WERI-Rb-1 (cell line): Measurements from ENCODE around the gene PPP1R16B.

ENCODE experiments used
- DNase-seq: peaks from one replicate; pipeline ENCODE4 v3.0.0-alpha.2; 2020
- H3K27ac ChIP-seq: fragments of 250-450 bp; sonication (Bioruptor Pico); 2 replicates; pipeline ENCODE4 v1.5.1; 2020; ENCODE audit warnings: mild to moderate bottlenecking, moderate library complexity
- H3K27me3 ChIP-seq: fragments of 250-450 bp; sonication (Bioruptor Pico); 2 replicates; pipeline ENCODE4 v1.5.1; 2021; ENCODE audit warnings: mild to moderate bottlenecking, low read depth, moderate library complexity; ENCODE audit not compliant: insufficient read depth, severe bottlenecking
- H3K36me3 ChIP-seq: fragments of 250-450 bp; sonication (Bioruptor Pico); 2 replicates; pipeline ENCODE4 v1.5.1; 2020; ENCODE audit warnings: mild to moderate bottlenecking, moderate library complexity
- H3K4me3 ChIP-seq: 2 replicates; pipeline ENCODE4 v1.5.1; 2011; ENCODE audit warnings: low read depth, mild to moderate bottlenecking, control low read depth, low read length
- H3K9me3 ChIP-seq: fragments of 250-450 bp; sonication (Bioruptor Pico); 2 replicates; pipeline ENCODE4 v1.5.1; 2021; ENCODE audit warnings: mild to moderate bottlenecking, moderate library complexity; ENCODE audit not compliant: severe bottlenecking
- TF ChIP-seq, protein P1 (sequence below): IDR thresholded peaks from 2 replicates; pipeline ENCODE4 v1.5.1; 2011; ENCODE audit warnings: low read depth, mild to moderate bottlenecking, control low read depth, inconsistent platforms, low read length

PPP1R16B gene

GRCh38 chr20:38799203-38799602, 6.3 kb upstream of the PPP1R16B start:
- TF ChIP-seq, protein P1, sequence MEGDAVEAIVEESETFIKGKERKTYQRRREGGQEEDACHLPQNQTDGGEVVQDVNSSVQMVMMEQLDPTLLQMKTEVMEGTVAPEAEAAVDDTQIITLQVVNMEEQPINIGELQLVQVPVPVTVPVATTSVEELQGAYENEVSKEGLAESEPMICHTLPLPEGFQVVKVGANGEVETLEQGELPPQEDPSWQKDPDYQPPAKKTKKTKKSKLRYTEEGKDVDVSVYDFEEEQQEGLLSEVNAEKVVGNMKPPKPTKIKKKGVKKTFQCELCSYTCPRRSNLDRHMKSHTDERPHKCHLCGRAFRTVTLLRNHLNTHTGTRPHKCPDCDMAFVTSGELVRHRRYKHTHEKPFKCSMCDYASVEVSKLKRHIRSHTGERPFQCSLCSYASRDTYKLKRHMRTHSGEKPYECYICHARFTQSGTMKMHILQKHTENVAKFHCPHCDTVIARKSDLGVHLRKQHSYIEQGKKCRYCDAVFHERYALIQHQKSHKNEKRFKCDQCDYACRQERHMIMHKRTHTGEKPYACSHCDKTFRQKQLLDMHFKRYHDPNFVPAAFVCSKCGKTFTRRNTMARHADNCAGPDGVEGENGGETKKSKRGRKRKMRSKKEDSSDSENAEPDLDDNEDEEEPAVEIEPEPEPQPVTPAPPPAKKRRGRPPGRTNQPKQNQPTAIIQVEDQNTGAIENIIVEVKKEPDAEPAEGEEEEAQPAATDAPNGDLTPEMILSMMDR: no peak
- Histone ChIP-seq H3K9me3 (no peaks in the 10 kb centered on the region), H3K4me3 (no peak overlapping the region), H3K36me3 (no peaks in the 10 kb centered on the region), H3K27ac (no peak overlapping the region), H3K27me3 (no peaks in the 10 kb centered on the region)
- no peak for DNase-seq

- Histone ChIP-seq H3K36me3 (no peaks in the 10 kb centered on the region), H3K27me3 (peaks cover 7% of the 10 kb centered on the region), H3K4me3 (no peak overlapping the region), H3K27ac (no peak overlapping the region), H3K9me3 (no peaks in the 10 kb centered on the region)
- DNase-seq: no peak
- TF ChIP-seq, protein P1: no peak
Observed at GRCh38 chr20:38800882-38801281, 4.6 kb upstream of the PPP1R16B start.

GRCh38 chr20:38804221-38804620, 1.3 kb upstream of the PPP1R16B start:
- TF ChIP-seq, protein P1: no peak
- no peak overlapping the region for H3K4me3 ChIP-seq
- H3K9me3 ChIP-seq: no peaks in the 10 kb centered on the region
- DNase-seq: no peak
- H3K27me3 ChIP-seq: peaks cover 7% of the 10 kb centered on the region
- H3K36me3 ChIP-seq: no peaks in the 10 kb centered on the region
- no peak overlapping the region for H3K27ac ChIP-seq

GRCh38 chr20:38804682-38805501, 605 bp upstream of the PPP1R16B start:
- no peaks in the 10 kb centered on the region for H3K36me3 ChIP-seq
- peaks cover 7% of the 10 kb centered on the region for H3K27me3 ChIP-seq
- no peak overlapping the region for H3K27ac ChIP-seq
- DNase-seq: no peak
- H3K4me3 ChIP-seq: peak overlapping the region; percentile 72
- no peaks in the 10 kb centered on the region for H3K9me3 ChIP-seq
- TF ChIP-seq, protein P1: no peak

DNA sequence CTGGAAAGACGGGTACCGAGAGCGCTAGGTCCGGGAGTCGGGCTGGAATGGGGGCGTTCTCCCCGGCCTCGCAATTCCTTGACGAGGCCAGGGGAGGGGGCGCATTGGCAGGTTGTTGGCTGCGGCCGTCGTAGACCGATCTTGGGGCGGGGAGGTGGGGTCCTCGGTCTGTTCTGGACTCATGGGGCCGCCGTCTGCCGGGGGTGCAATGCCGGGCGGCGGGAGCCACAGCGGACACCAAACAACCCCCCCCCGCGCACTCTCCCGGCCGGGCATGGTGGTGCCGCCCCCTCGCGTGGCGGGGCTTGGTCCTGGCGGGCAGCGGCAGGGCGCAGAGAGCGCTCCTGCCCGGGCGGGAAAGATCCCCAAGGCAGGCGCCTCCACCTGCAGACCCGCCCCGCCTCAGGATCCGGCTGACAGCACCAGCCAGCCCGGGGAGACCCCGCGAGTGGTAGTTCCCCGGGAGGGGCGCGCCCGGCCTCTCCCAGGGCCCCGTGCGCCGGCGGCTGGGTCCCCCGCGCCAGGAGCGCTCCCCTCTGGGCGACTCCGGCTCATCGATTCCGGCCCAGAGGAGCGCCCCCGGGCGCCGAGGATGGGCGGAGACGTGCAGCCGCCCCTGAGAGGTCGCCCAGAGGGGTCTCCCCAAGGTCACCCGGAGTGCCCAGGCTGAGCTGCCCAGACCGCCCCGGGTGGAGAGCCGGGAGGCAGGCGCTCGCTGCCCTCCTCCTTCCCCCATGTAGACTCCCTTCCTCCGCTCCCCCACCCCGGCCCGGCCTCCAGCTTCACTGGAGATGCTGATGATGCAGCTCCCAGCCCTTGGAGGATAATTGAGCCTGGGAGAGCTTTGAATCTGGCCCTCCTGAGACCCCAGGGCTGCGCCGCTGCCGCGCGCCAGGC, 709 bp downstream of the PPP1R16B start:
- TF ChIP-seq, protein P1: peak; percentile 21; the same call in 1 of the 2 replicates
- no peaks in the 10 kb centered on the region for H3K36me3 ChIP-seq
- H3K9me3 ChIP-seq: no peaks in the 10 kb centered on the region
- peak overlapping the region; percentile 72 for H3K4me3 ChIP-seq
- peaks cover 7% of the 10 kb centered on the region for H3K27me3 ChIP-seq
- DNase-seq: peak; percentile 21
- no peak overlapping the region for H3K27ac ChIP-seq
